GM18526 (cell line): ENCODE data around the gene RNF187.

Experiments
- POLR2A ChIP-seq: IDR thresholded peaks from 3 replicates; pipeline ENCODE4 v1.6.1; 2011; ENCODE audit not compliant: insufficient read length; ENCODE audit errors: extremely low read depth

The RNF187 gene

GRCh38 chr1:228493141-228494043, 6.2 kb downstream of the RNF187 start:
- TF ChIP-seq POLR2A: no peak

GRCh38 chr1:228494044-228494353, 6.8 kb downstream of the RNF187 start:
- TF ChIP-seq POLR2A: no peak

- TF ChIP-seq POLR2A: no peak
Observed at GRCh38 chr1:228494391-228494790, 7.2 kb downstream of the RNF187 start.

- TF ChIP-seq POLR2A: no peak
Observed at GRCh38 chr1:228494970-228495853, 8.0 kb downstream of the RNF187 start.

GRCh38 chr1:228496084-228496483, 8.9 kb downstream of the RNF187 start:
- no peak for TF ChIP-seq POLR2A

GRCh38 chr1:228496494-228496893, 9.3 kb downstream of the RNF187 start:
- TF ChIP-seq POLR2A: no peak

GRCh38 chr1:228497206-228497605, 10.0 kb downstream of the RNF187 start:
- no peak for TF ChIP-seq POLR2A

GRCh38 chr1:228497817-228498216, 10.6 kb downstream of the RNF187 start:
- TF ChIP-seq POLR2A: no peak

GRCh38 chr1:228500143-228500734, 13.1 kb downstream of the RNF187 start:
- no peak for TF ChIP-seq POLR2A

- TF ChIP-seq POLR2A: no peak
Observed at GRCh38 chr1:228500901-228501871, 14.0 kb downstream of the RNF187 start.

GRCh38 chr1:228502522-228502921, 15.3 kb downstream of the RNF187 start:
- TF ChIP-seq POLR2A: no peak

- TF ChIP-seq POLR2A: no peak
Observed at GRCh38 chr1:228507961-228508652, 20.9 kb downstream of the RNF187 start.

GRCh38 chr1:228508840-228509415, 21.7 kb downstream of the RNF187 start:
- no peak for TF ChIP-seq POLR2A

GRCh38 chr1:228510101-228510802, 23.1 kb downstream of the RNF187 start:
- no peak for TF ChIP-seq POLR2A
